CD4-positive, alpha-beta memory T cell (primary cell): ENCODE results near the gene OPTC. TPM values are rescaled to one million over a fixed set of nuclear protein-coding genes. Genes with fewer than 3 reads are reported as not detected.

ENCODE experiments used
- CTCF ChIA-PET: fragments of 350-600 bp; sonication (Branson Sonifier 250); formaldehyde crosslinking; loops from one replicate; lab custom pipeline; 2021; ENCODE audit warnings: inconsistent platforms; ENCODE audit not compliant: partially characterized antibody; lab: Charles Lee
- POLR2A ChIA-PET: fragments of 350-600 bp; sonication (Branson Sonifier 250); formaldehyde crosslinking; loops from one replicate; lab custom pipeline; 2021; ENCODE audit not compliant: partially characterized antibody; lab: Charles Lee
- DNase-seq, 5 donors: peaks; one replicate each; pipeline versions ENCODE4 v3.0.0 to v3.0.0-alpha.2; 2020 to 2022; ENCODE audit warnings: mixed read lengths in 1 of 5
- H3K27ac ChIP-seq: one replicate; pipeline ENCODE4 v1.7.0; 2013; ENCODE audit warnings: low read depth, low read length
- H3K27me3 ChIP-seq: 2 replicates; pipeline ENCODE4 v1.7.0; 2013; ENCODE audit warnings: mild to moderate bottlenecking, low read length, moderate library complexity; ENCODE audit not compliant: insufficient read depth
- H3K36me3 ChIP-seq: 2 replicates; pipeline ENCODE4 v1.7.0; 2013; ENCODE audit warnings: mild to moderate bottlenecking, low read length, moderate library complexity; ENCODE audit not compliant: insufficient read depth
- H3K4me1 ChIP-seq: 2 replicates; pipeline ENCODE4 v1.7.0; 2013; ENCODE audit warnings: mild to moderate bottlenecking, low read length, moderate library complexity; ENCODE audit not compliant: insufficient read depth
- H3K4me3 ChIP-seq, 2 donors: one replicate each; pipeline ENCODE4 v1.7.0; 2013; ENCODE audit warnings: low read length in 2 of 2, mild to moderate bottlenecking in 1 of 2
- H3K9me3 ChIP-seq, 2 donors: one replicate each; pipeline ENCODE4 v1.7.0; 2013; ENCODE audit warnings: low read length in 2 of 2, control low read depth in 1 of 2; ENCODE audit not compliant: control insufficient read depth in 1 of 2
- H3K27ac Mint-ChIP-seq, 7 donors: one replicate each; pipeline ENCODE4 v1.8.0; 2020 to 2021; ENCODE audit warnings: mixed read lengths in 7 of 7, mild to moderate bottlenecking in 6 of 7, inconsistent platforms in 3 of 7, moderate library complexity in 3 of 7
- H3K27me3 Mint-ChIP-seq, 2 donors: one replicate each; pipeline ENCODE4 v1.8.0; 2020 to 2021; ENCODE audit warnings: mixed read lengths in 2 of 2
- H3K36me3 Mint-ChIP-seq, 2 donors: one replicate each; pipeline ENCODE4 v1.8.0; 2020 to 2021; ENCODE audit warnings: mixed read lengths in 2 of 2, inconsistent platforms in 1 of 2, mild to moderate bottlenecking in 1 of 2
- H3K4me1 Mint-ChIP-seq, 4 donors: one replicate each; pipeline ENCODE4 v1.8.0; 2020 to 2021; ENCODE audit warnings: mixed read lengths in 4 of 4, mild to moderate bottlenecking in 1 of 4
- H3K4me3 Mint-ChIP-seq, 8 donors: one replicate each; pipeline ENCODE4 v1.8.0; 2020 to 2021; ENCODE audit warnings: mixed read lengths in 8 of 8, mild to moderate bottlenecking in 7 of 8, moderate library complexity in 6 of 8, inconsistent platforms in 3 of 8
- H3K9me3 Mint-ChIP-seq, 8 donors: one replicate each; pipeline ENCODE4 v1.8.0; 2020 to 2021; ENCODE audit warnings: mixed read lengths in 8 of 8, mild to moderate bottlenecking in 5 of 8, inconsistent platforms in 3 of 8, moderate library complexity in 1 of 8
- intact Hi-C: fragments of 100-400 bp; cut with micrococcal nuclease; formaldehyde crosslinking; loops from one replicate; pipeline ENCODE4 v1.15.1; 2023
- polyA plus RNA-seq, 2 donors: library from polyadenylated mRNA; unstranded; fragments of 300-500 nt; fragmentation: Illumina TruSeq; gene quantifications; one replicate each; pipeline ENCODE4 v1.2.3, GENCODE V29; 2021
- total RNA-seq, 2 experiments: library from RNA; stranded (reverse); gene quantifications; one replicate each; pipeline ENCODE4 v1.2.3, GENCODE V29; 2021

The OPTC gene
- total and polyA plus RNA-seq, 4 experiments from 2014 or later, result not detected

GRCh38 chr1:203488539-203488938, 5.4 kb upstream of the OPTC start:
- H3K27ac ChIP-seq, result no peak overlapping the region
- Mint-ChIP-seq H3K4me1 (peaks cover 1 to 22% (median 11%) of the 10 kb centered on the region in 4 donors), H3K36me3 (no peaks in the 10 kb centered on the region), H3K27ac (peak overlapping the region in 1 of 7 donors; percentile 36), H3K9me3 (no peaks in the 10 kb centered on the region), H3K27me3 (peaks cover 2 to 6% of the 10 kb centered on the region in 2 donors), H3K4me3 (peak overlapping the region in 3 of 8 donors; percentile 29 to 35 (median 34))
- no peak for DNase-seq
- H3K9me3 ChIP-seq, result no peaks in the 10 kb centered on the region
- H3K4me1 ChIP-seq, result peaks cover 13% of the 10 kb centered on the region
- no peak overlapping the region for H3K4me3 ChIP-seq
- H3K36me3 ChIP-seq, result no peaks in the 10 kb centered on the region
- ChIA-PET POLR2A (interaction anchor here (0.7 to 2.5 kb wide), 7 partner anchors 13 to 221 kb away, joined by 3 to 39 read pairs (median 3); partner anchors contain the start of gene PRELP), CTCF (interaction anchor here (0.8 to 17.7 kb wide), 25 partner anchors 9 to 640 kb away, joined by 3 to 424 read pairs (median 4); no protein-coding TSS in a partner anchor)
- intact Hi-C loops, result no loop called here
- peaks cover 4% of the 10 kb centered on the region for H3K27me3 ChIP-seq

GRCh38 chr1:203490607-203491006, 3.3 kb upstream of the OPTC start:
- Mint-ChIP-seq H3K36me3 (no peaks in the 10 kb centered on the region), H3K9me3 (no peaks in the 10 kb centered on the region), H3K27ac (peak overlapping the region in 1 of 7 donors; percentile 31), H3K27me3 (peaks cover 2 to 6% of the 10 kb centered on the region in 2 donors), H3K4me3 (no peak overlapping the region), H3K4me1 (peaks cover 1 to 22% (median 11%) of the 10 kb centered on the region in 4 donors)
- no peak overlapping the region for H3K4me3 ChIP-seq
- peaks cover 4% of the 10 kb centered on the region for H3K27me3 ChIP-seq
- no peaks in the 10 kb centered on the region for H3K36me3 ChIP-seq
- intact Hi-C loops, result no loop called here
- CTCF ChIA-PET, result interaction anchor here (0.6 to 17.7 kb wide), 3 partner anchors 150 to 840 kb away, joined by 3 to 424 read pairs (median 157); no protein-coding TSS in a partner anchor
- DNase-seq, result no peak
- peaks cover 13% of the 10 kb centered on the region for H3K4me1 ChIP-seq
- H3K9me3 ChIP-seq, result no peaks in the 10 kb centered on the region
- H3K27ac ChIP-seq, result no peak overlapping the region
- POLR2A ChIA-PET, result interaction anchor here (1.1 kb wide), 1 partner anchor 223 kb away, joined by 5 read pairs; no protein-coding TSS in a partner anchor

- Mint-ChIP-seq H3K36me3 (no peaks in the 10 kb centered on the region), H3K9me3 (no peaks in the 10 kb centered on the region), H3K27me3 (peaks cover 2 to 6% of the 10 kb centered on the region in 2 donors), H3K4me3 (no peak overlapping the region), H3K4me1 (peaks cover 1 to 22% (median 11%) of the 10 kb centered on the region in 4 donors), H3K27ac (no peak overlapping the region)
- Histone ChIP-seq H3K27me3 (peaks cover 4% of the 10 kb centered on the region), H3K9me3 (no peaks in the 10 kb centered on the region), H3K4me3 (no peak overlapping the region), H3K27ac (no peak overlapping the region), H3K36me3 (no peaks in the 10 kb centered on the region), H3K4me1 (peaks cover 13% of the 10 kb centered on the region)
- DNase-seq, result no peak
- ChIA-PET CTCF (interaction anchor here (8.9 to 17.7 kb wide), 2 partner anchors 151 to 224 kb away, joined by 157 to 424 read pairs; no protein-coding TSS in a partner anchor), POLR2A (no interaction called here)
- intact Hi-C loops, result no loop called here
These were observed 2.3 kb upstream of the OPTC start for GRCh38 chr1:203491664-203492063.

- peaks cover 2 to 6% of the 10 kb centered on the region in 2 donors for H3K27me3 Mint-ChIP-seq
- H3K4me1 ChIP-seq, result peaks cover 13% of the 10 kb centered on the region
- H3K4me3 Mint-ChIP-seq, result no peak overlapping the region
- no peak overlapping the region for H3K27ac Mint-ChIP-seq
- no peaks in the 10 kb centered on the region for H3K9me3 Mint-ChIP-seq
- no peak overlapping the region for H3K4me3 ChIP-seq
- intact Hi-C loops, result no loop called here
- ChIA-PET POLR2A (no interaction called here), CTCF (interaction anchor here (17.7 kb wide), 1 partner anchor 225 kb away, joined by 424 read pairs; no protein-coding TSS in a partner anchor)
- no peaks in the 10 kb centered on the region for H3K36me3 Mint-ChIP-seq
- no peak overlapping the region for H3K27ac ChIP-seq
- no peak for DNase-seq
- no peaks in the 10 kb centered on the region for H3K9me3 ChIP-seq
- peaks cover 4% of the 10 kb centered on the region for H3K27me3 ChIP-seq
- peaks cover 1 to 19% (median 10%) of the 10 kb centered on the region in 4 donors for H3K4me1 Mint-ChIP-seq
- no peaks in the 10 kb centered on the region for H3K36me3 ChIP-seq
These were observed 1.7 kb upstream of the OPTC start for GRCh38 chr1:203492082-203492747.

- ChIA-PET CTCF (interaction anchor here (17.7 kb wide), 1 partner anchor 225 kb away, joined by 424 read pairs; no protein-coding TSS in a partner anchor), POLR2A (interaction anchor here (1.3 kb wide), 1 partner anchor 226 kb away, joined by 3 read pairs; no protein-coding TSS in a partner anchor)
- H3K4me1 ChIP-seq, result peaks cover 9% of the 10 kb centered on the region
- no peaks in the 10 kb centered on the region for H3K9me3 Mint-ChIP-seq
- no peaks in the 10 kb centered on the region for H3K9me3 ChIP-seq
- no peaks in the 10 kb centered on the region for H3K36me3 ChIP-seq
- H3K4me1 Mint-ChIP-seq, result peaks cover 1 to 15% (median 8%) of the 10 kb centered on the region in 4 donors
- no peak overlapping the region for H3K27ac Mint-ChIP-seq
- no peak overlapping the region for H3K27ac ChIP-seq
- H3K36me3 Mint-ChIP-seq, result no peaks in the 10 kb centered on the region
- no peak overlapping the region for H3K4me3 Mint-ChIP-seq
- peaks cover 4% of the 10 kb centered on the region for H3K27me3 ChIP-seq
- no peak for DNase-seq
- no peak overlapping the region for H3K4me3 ChIP-seq
- intact Hi-C loops, result no loop called here
- peaks cover 2 to 6% of the 10 kb centered on the region in 2 donors for H3K27me3 Mint-ChIP-seq
These were observed 1.2 kb upstream of the OPTC start for GRCh38 chr1:203492748-203493130.

GRCh38 chr1:203495845-203496244, 1.9 kb downstream of the OPTC start:
- Histone ChIP-seq H3K9me3 (no peaks in the 10 kb centered on the region), H3K27me3 (peaks cover 4% of the 10 kb centered on the region), H3K4me3 (no peak overlapping the region), H3K27ac (no peak overlapping the region), H3K4me1 (no peaks in the 10 kb centered on the region), H3K36me3 (no peaks in the 10 kb centered on the region)
- Mint-ChIP-seq H3K4me1 (peaks cover 0 to 2% (median under 1%) of the 10 kb centered on the region in 4 donors), H3K27me3 (peaks cover 2 to 6% of the 10 kb centered on the region in 2 donors), H3K36me3 (no peaks in the 10 kb centered on the region), H3K4me3 (no peak overlapping the region), H3K27ac (peak overlapping the region in 1 of 7 donors; percentile 13), H3K9me3 (no peaks in the 10 kb centered on the region)
- intact Hi-C loops, result no loop called here
- POLR2A ChIA-PET, result no interaction called here
- CTCF ChIA-PET, result interaction anchor here (0.6 to 17.7 kb wide), 3 partner anchors 9 to 228 kb away, joined by 4 to 424 read pairs (median 5); no protein-coding TSS in a partner anchor
- no peak for DNase-seq

- ChIA-PET POLR2A (no interaction called here), CTCF (interaction anchor here (1.3 kb wide), 1 partner anchor 9 kb away, joined by 4 read pairs; no protein-coding TSS in a partner anchor)
- Mint-ChIP-seq H3K9me3 (no peaks in the 10 kb centered on the region), H3K27me3 (no peaks in the 10 kb centered on the region), H3K27ac (no peak overlapping the region), H3K4me3 (no peak overlapping the region), H3K36me3 (no peaks in the 10 kb centered on the region), H3K4me1 (peaks cover 0 to 2% (median 1%) of the 10 kb centered on the region in 4 donors)
- Histone ChIP-seq H3K27ac (no peak overlapping the region), H3K9me3 (no peaks in the 10 kb centered on the region), H3K27me3 (no peaks in the 10 kb centered on the region), H3K4me3 (no peak overlapping the region), H3K36me3 (no peaks in the 10 kb centered on the region), H3K4me1 (no peaks in the 10 kb centered on the region)
- no peak for DNase-seq
- intact Hi-C loops, result no loop called here
These were observed 3.4 kb downstream of the OPTC start for GRCh38 chr1:203497269-203497777.
